ENCODE data around the gene CSF2. TPM values are rescaled to one million over a fixed set of nuclear protein-coding genes. Genes with fewer than 3 reads are reported as not detected.

The CSF2 gene
- total RNA-seq, 2 experiments from 2014 or later, result not detected

- ATAC-seq (ENCODE audit: poor library complexity) (no peak), DNase-seq (no peak)
- TF ChIP-seq CTCF (IDR thresholded peaks at IDR 0.05), result no peak
- Histone ChIP-seq H3K27ac (ENCODE audit: low read depth in 1 of 2, low read length in 2 of 2) (no peak overlapping the region), H3K4me3 (ENCODE audit: low read length) (no peak overlapping the region), H3K27me3 (ENCODE audit: control insufficient read depth in 1 of 2, insufficient read depth in 2 of 2, low read length in 2 of 2) (no peaks in the 10 kb centered on the region), H3K36me3 (ENCODE audit: insufficient read depth, low read length) (no peaks in the 10 kb centered on the region), H3K9me3 (ENCODE audit: control insufficient read depth in 1 of 2, insufficient read depth in 1 of 2, low read length in 2 of 2) (no peaks in the 10 kb centered on the region), H3K4me1 (ENCODE audit: insufficient read depth, low read length) (peaks cover 60% of the 10 kb centered on the region)
- ChIA-PET CTCF (no interaction called here), POLR2A (no interaction called here)
- no peak overlapping the region for H3K27ac Mint-ChIP-seq
- H3K36me3 Mint-ChIP-seq (ENCODE audit: low read depth), result no peaks in the 10 kb centered on the region
- H3K4me3 Mint-ChIP-seq, result no peak overlapping the region
- no peaks in the 10 kb centered on the region for H3K9me3 Mint-ChIP-seq
- peaks cover 13% of the 10 kb centered on the region for H3K4me1 Mint-ChIP-seq (ENCODE audit: low read depth)
- intact Hi-C loops (cut with DNase I, micrococcal nuclease), result no loop called here
- no peaks in the 10 kb centered on the region for H3K27me3 Mint-ChIP-seq
These were observed 2.1 kb downstream of the CSF2 start for GRCh38 chr5:132075719-132076077.

GRCh38 chr5:132076202-132076830, 2.7 kb downstream of the CSF2 start:
- Histone ChIP-seq H3K4me1 (ENCODE audit: insufficient read depth, low read length) (peaks cover 55% of the 10 kb centered on the region), H3K9me3 (ENCODE audit: control insufficient read depth in 1 of 2, insufficient read depth in 1 of 2, low read length in 2 of 2) (no peaks in the 10 kb centered on the region), H3K27ac (ENCODE audit: low read depth in 1 of 2, low read length in 2 of 2) (no peak overlapping the region), H3K4me3 (ENCODE audit: low read length) (no peak overlapping the region), H3K27me3 (ENCODE audit: control insufficient read depth in 1 of 2, insufficient read depth in 2 of 2, low read length in 2 of 2) (no peaks in the 10 kb centered on the region), H3K36me3 (ENCODE audit: insufficient read depth, low read length) (no peaks in the 10 kb centered on the region)
- no peak overlapping the region for H3K4me3 Mint-ChIP-seq
- H3K9me3 Mint-ChIP-seq, result no peaks in the 10 kb centered on the region
- intact Hi-C loops (cut with DNase I, micrococcal nuclease), result no loop called here
- no peak for ATAC-seq (ENCODE audit: poor library complexity)
- H3K36me3 Mint-ChIP-seq (ENCODE audit: low read depth), result no peaks in the 10 kb centered on the region
- peaks cover 14% of the 10 kb centered on the region for H3K4me1 Mint-ChIP-seq (ENCODE audit: low read depth)
- ChIA-PET CTCF (no interaction called here), POLR2A (no interaction called here)
- peak in 1 of 14 experiments; percentile 29 for DNase-seq
- H3K27me3 Mint-ChIP-seq, result no peaks in the 10 kb centered on the region
- TF ChIP-seq CTCF (IDR thresholded peaks at IDR 0.05), result no peak
- H3K27ac Mint-ChIP-seq, result no peak overlapping the region

GRCh38 chr5:132076983-132077382, 3.4 kb downstream of the CSF2 start:
- no peaks in the 10 kb centered on the region for H3K9me3 ChIP-seq (ENCODE audit: control insufficient read depth in 1 of 2, insufficient read depth in 1 of 2, low read length in 2 of 2)

More at GRCh38 chr5:132076983-132077382, 3.4 kb downstream of the CSF2 start:
- intact Hi-C loops (cut with DNase I, micrococcal nuclease), result no loop called here
- ChIA-PET POLR2A (no interaction called here), CTCF (no interaction called here)
- Mint-ChIP-seq H3K9me3 (no peaks in the 10 kb centered on the region), H3K4me3 (no peak overlapping the region), H3K4me1 (ENCODE audit: low read depth) (peaks cover 21% of the 10 kb centered on the region), H3K36me3 (ENCODE audit: low read depth) (no peaks in the 10 kb centered on the region), H3K27ac (no peak overlapping the region), H3K27me3 (no peaks in the 10 kb centered on the region)
- no peak overlapping the region for H3K27ac ChIP-seq (ENCODE audit: low read depth in 1 of 2, low read length in 2 of 2)
- ATAC-seq (ENCODE audit: poor library complexity), result no peak
- H3K27me3 ChIP-seq (ENCODE audit: control insufficient read depth in 1 of 2, insufficient read depth in 2 of 2, low read length in 2 of 2), result no peaks in the 10 kb centered on the region
- no peaks in the 10 kb centered on the region for H3K36me3 ChIP-seq (ENCODE audit: insufficient read depth, low read length)
- H3K4me3 ChIP-seq (ENCODE audit: low read length), result no peak overlapping the region
- peaks cover 59% of the 10 kb centered on the region for H3K4me1 ChIP-seq (ENCODE audit: insufficient read depth, low read length)
- DNase-seq, result no peak
- TF ChIP-seq CTCF (IDR thresholded peaks at IDR 0.05), result no peak

Data from CD4-positive, alpha-beta T cell (primary cell).